Left hindlimb (tissue), 1 donor: ENCODE data around the gene GPA33.

Experiments used
- DNase-seq: peaks from one replicate; pipeline ENCODE4 v3.0.0-alpha.2; 2018

Gene GPA33

DNA sequence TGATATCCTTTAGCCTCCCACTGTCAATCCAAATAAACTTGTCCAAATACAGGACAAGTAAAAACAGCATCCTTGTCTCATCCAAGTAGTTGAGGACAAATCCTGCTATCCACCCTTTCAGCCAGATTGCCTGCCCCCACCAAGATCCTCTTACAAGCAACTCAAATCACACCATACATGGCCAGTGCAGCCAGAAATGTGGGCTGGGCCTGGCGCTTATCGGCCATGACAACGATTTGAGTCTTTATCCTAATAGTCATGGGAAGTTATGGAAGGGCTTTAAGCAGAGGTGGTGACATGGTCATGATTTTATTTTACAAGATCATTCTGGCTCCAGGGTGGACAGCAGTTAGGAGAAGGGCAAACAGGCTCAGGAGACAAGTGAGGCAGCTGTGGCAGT lies 6.3 kb downstream of the GPA33 start:
- DNase-seq, result no peak

DNA sequence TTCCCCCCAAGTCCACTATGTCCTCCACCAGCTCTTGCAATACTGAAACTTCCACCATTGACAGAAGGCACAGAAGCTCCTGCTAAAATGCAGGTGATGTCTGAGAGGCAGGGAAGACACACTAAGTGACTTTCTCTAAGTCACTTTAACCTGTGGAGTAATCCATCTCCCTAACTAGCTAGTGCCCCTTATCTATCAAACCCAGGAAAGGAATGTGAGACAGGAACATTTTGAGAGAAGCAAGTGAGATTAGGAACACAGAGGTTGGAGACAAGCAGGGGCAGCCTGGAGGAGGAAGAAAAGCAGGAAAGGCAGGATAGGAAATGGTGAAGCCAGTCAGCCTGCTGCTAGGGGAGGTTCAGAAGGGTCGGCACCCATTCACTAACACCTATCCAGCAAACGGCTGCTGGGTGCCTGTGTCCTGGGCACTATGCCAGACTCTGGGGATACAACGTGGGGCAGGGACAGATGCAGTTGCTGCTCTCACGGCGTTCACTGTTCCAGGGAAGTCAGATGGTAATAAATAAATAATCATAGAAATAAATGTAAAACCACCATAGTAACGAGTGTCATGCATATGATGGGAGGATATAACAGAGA lies 7.0 kb downstream of the GPA33 start:
- DNase-seq, result no peak

DNA sequence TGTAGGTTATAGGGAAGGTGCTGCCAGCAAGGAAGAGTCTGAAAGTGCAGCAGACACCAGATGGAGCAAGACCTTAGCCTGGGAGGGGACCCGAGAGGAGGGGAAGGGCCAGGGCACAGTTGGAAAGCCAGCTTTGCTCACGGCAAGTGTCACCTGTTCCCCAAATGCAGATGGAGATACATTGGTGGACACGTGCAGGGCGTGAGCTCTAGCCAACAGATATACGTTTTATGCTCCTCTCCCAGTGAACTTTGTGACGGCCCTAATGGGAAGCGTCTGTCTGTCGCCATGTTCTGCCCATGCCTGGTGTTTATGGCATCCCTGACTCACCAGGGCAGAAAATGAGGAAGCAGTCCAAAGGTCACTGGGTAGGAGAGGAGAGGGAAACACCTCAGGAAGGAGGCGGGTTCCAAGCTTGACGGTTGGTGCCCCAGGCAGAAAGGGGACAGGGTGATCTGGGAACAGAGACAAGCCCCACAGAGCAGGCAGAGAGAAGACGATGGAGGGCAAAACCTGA lies 7.6 kb downstream of the GPA33 start:
- DNase-seq, result no peak

DNA sequence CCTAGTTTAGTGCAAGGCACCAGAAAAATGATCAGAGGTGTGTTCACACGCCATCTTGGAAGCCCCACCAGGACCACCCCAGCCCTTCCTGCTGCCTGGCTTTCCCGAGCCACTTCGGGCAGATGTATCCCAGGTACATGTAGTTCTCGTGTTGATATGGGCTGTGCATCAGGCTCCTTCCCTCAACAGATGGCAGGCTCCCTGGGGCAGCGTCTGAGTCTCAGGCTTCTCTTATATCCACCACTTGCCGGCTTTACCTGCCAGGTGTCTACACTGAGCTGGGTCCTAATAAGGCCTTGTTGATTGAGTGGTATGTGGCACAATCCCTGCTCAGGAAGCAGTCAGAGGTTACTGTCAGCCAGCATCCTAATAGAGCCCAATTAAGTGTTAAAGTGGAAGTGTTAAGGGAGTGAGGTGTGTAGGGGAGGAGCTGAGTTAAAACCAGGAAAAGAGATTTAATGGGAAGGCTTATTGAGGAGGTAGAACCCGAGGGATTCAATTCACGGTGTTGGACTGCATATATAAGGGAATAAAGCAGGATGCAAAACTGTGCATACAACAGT lies 8.5 kb downstream of the GPA33 start:
- DNase-seq, result no peak

DNA sequence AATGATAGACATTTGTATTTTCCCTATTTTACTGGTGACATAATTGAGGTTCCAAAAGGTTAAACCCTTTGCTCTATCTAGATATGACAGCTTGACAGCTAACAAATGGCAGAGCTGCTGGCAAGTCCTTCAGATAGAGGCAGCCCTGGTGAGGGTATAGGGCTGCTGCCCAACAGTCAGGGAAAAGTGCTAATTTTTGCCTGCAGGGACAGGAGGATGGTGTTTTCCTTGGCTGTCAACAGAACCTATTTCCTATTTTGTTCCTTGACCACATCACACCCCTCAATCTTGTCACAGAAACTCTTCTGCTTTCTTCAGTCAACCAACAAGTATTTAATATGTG lies 12.3 kb downstream of the GPA33 start:
- DNase-seq, result no peak

DNA sequence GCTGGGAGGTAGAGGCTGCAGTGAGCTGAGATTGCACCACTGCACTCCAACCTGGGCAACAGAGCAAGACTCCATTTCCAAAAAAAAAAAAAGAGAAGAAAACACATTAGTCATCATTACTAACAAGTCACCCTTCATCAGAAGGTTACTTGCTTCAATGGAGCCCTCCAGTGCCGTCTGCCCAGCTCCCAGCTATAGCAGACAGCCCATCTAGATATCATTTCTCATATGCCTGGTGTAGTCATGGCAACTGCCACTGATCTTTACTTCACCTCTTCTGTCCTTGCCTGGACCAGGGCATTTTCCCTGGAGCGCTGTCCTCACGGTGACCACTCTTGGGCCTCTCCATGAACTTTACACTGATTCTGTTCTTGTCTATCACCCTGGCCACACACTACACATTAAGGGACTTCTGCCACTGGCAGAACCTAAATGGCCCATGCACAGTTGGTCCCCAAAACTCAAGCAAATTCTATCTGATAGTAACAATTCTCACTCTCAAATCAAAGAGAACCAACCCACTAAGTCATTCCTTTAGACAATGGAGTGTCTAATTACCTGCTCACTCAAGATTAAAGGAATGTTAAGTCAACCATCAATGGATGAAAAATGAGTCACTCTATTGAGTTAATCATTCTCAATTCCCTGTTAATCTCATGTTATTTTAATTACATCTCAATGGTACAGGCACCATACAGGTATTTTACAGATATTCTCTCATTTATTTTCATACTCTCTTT lies 12.9 kb downstream of the GPA33 start:
- no peak for DNase-seq

DNA sequence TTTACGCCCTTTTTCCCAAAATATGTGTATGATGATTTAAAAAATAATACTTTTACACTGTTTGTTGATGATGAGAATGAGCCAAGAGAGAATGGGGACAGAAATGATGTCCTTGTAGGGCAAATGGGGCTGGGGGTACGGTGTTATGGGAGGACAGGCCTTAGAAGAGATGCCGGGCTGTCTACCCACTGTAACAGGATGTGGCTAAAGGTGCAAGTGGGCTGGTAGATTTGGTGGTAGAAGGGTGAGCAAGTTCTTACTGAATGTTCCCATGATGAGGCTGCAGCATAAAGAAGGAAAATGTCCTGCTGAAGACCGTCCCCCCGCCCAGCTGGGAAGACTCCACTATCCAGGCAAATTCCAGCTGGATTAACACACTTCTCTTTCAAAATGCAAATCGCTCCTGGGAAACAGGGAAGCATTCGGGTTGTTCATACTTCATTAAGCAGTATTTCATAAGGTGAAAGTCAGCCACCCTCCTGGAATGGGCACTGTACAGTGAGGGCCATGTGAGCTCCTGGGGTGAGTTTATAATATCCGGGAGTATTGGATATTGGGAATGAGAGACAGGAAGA lies 14.0 kb downstream of the GPA33 start:
- no peak for DNase-seq

DNA sequence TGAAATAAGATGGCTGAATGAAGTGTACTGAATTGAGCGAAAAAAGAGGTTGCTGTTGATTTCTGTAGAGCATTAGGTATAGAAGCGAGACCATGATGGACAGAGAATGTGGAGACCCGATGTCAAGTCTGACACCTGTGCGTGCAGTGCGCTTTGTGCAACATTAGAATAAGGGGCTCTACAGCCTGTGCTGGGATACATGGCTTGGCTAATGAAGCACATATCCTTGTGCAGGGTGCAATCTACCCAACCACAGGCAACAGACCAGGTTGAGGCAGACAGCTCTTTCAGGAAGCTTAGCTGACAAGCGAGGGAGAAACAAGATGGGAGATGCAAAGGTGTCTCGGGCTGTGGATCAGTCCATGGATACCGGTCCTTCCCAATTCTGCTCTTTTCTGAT lies 18.9 kb downstream of the GPA33 start:
- no peak for DNase-seq

DNA sequence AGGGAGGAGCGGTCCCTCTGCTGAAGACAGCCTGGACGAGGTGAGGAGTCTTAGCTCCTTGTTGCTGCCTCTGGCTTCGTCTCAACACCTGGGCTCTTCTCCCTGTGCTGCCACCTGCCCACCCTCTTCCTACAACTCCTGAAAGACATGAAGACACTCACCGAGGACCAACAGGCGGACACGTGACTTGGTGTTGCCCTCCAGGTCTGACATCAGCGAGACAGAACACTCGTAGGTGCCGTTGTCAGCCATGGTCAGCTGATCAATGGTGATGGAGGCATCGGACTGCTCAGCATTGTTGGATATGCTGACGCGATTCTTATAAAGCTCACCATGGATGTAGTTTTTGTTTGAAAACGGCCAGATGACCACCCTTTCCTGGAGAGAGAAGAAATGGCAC lies 21.4 kb downstream of the GPA33 start:
- no peak for DNase-seq

DNA sequence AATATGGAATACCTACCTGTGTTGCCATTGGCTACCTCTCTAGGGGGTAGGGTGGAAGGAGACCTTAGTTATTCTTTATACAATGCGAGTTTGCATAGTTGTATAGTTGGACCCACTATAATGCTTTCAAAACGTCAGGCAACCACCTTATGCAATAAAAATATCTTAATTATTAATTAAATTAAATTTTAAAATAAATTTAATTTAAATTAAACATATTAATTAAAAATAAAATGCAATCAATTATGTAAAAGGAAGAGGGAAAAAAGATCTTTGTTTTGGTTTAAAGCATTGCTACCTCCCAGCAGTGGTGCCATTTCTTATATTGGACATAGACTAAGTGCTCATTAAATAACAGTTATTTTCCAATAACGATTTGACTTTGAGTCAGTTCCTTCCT lies 22.3 kb downstream of the GPA33 start:
- no peak for DNase-seq

DNA sequence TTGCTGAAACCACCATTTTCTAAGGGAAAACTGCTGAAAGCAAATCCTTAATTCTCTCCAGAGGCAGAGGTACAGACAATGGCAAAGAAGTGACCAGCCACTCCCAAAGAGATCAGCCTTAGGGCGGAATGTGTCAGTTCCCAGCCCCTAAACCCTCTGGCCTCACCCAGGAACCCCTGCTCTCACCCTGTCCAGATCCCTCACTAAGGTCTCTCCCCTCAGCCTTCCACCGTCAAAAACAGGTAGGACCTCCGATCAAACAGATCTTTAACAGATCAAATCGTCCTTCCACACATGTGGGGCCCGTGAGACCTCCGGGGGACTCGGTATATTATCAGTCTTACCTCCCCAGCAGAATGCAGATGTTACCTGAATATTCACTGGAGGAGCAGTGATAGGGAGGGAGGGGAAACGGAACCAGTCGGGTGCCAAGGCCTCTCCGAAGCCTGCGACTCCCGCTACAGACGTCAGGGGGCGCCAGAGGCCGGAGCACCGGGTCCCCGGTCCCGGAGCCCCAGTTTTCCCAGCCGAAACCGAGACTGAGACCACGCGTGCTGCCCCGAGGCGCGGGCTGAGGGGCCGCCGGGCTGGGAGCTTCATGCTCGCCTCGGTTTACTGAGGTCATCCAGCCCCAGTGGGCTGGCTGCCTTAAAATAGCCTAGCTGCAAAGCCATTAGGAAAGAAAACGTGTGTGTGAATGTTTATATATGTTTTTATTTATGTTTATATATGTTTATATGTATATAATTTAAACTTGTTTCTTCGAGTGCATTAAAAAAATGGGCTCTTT lies 23.6 kb downstream of the GPA33 start:
- DNase-seq, result peak; percentile 77

DNA sequence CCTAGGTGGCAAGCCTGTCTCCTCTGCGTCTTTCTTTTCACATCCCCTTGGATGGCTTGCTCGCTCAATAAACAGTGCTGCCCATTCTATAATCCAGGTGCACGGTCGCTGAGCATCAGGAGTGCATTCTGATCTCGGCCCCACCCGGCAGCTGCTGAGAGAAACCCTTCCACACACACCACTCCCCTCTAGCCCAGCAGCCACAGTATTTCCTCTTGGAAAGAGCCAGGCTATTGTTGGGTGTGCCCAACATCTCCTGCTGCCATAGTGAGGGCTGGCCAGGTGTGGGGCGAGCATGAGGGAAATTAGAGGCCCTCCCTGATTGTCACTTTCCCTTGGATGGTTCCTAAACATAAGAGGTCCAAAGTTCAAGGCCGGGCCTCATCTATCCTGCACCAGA lies 24.7 kb downstream of the GPA33 start:
- DNase-seq, result no peak

DNA sequence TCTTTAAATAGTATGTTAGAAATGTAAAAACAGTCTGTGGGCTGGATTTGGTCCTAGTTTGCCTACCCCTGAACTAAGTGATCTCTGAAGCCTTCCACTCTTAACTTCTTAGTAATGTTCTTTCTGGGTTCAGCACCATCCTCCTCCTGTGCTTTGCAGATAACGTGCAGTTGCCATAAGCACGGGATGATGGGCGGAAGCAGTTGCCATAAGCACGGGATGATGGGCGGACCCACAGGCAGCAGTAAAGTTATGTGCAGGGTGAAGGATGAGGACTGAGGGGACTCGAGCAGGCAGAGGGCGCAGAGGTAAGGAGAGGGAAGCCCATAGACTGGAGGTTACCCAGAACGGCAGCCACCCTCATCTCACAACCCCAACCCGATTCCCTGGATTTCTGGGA lies 25.6 kb downstream of the GPA33 start:
- no peak for DNase-seq

DNA sequence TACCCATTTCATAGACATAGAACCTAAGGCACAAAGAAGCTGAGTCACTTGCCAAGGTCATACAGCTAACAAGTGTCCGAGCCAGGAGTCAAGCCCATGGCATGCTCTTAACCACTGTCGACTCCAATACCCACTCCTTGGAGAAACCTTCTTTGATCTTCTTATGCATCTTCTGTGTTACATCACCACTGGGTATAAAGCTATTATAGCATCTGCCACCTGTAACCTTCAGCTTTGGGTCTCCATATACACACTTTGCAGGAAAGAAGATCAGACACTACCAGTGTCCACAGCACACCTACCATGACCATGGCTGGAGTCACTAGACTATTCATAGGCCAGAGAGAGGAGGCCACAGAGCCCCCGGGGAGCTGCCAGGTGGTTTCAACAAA lies 29.1 kb downstream of the GPA33 start:
- DNase-seq, result no peak

DNA sequence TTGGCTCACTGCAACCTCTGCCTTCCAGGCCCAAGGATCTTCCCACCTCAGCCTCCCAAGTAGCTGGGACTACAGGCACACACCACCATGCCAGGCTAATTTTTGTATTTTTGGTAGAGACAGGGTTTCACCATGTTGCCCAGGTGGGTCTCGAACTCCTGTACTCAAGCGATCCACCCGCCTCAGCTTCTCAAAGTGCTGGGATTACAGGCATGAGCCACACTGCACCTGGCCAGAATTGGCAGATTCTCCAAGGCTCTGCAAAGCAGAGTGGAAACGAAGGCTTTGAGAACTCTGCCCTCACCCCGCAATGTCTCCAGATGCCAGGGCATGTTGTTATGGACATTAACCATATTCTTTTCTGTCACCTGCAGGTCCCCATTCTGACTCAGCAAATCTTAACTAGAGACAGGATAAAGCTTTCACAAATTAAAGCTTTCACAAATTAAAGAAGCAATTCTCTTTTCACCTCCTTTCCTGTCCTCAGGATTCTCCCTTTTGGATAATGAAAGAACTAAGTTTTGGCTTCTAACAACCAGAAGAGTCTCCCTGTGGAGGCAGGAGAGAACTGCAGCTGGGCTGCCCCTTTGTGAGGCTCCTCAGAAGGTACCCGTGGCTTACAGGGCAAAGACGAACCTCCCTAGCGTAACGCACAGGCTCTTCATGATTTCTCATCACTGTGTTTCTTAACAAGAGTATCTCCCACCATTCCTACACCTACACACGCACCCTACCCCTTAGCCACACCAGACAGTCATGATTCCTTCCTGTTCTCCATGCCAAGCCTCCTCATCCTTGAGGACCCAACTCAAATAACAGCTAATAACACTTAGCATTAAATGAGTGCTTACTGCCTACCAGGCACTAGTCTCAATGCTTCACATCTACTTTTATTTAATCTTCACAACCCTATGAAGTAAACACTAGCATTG lies 29.8 kb downstream of the GPA33 start:
- DNase-seq, result no peak

DNA sequence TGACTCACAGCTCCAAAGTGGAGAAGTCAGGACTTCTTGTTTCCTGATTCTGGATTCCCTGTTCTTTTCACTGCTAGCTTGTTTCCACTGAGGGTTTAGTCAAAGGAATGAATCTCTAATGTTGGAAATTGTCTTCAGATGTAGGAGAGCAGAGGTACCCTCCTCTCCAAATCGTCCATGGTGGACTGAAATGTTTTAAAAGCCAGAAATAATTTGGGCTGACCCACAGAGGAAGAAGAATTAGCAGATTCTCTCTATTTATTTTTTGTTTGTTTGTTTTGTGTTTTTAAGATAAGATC lies 30.4 kb downstream of the GPA33 start:
- no peak for DNase-seq

DNA sequence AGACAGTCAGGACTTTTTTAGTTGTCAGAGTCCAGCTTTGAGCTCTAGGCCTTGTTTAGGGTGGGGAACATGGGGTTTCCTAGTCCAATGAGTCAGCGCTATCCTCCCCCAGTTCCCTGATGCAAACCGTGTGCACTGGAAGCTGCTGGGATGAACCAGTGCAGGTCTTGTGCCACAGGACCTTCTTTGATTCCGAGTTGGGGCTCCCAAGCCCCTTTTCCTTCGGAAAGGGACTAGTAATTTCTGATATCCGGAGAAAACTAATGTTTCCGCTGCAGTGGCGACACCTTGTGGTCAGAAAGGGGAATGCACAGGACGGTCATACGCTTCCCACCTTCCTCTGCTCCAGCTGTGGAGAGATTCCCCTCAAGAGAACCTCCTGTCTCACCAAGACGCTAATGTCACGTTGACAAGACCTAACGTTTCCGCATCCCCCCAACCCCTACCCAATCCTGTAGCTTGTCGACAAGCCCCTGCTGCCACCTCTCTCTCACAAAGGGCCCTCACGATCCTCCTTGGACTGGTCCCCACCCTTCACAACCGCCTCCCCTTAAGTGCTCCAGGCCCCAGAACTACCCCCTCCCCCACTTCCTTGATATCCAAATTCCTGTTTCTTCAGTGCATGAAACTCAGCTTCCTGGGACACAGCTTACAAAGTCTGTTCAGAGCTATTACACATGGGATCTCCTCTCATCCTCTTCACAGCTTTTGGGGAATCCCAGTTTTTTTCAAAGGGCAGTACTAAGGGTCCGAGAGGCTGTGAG lies 30.9 kb downstream of the GPA33 start:
- DNase-seq, result peak; percentile 73

DNA sequence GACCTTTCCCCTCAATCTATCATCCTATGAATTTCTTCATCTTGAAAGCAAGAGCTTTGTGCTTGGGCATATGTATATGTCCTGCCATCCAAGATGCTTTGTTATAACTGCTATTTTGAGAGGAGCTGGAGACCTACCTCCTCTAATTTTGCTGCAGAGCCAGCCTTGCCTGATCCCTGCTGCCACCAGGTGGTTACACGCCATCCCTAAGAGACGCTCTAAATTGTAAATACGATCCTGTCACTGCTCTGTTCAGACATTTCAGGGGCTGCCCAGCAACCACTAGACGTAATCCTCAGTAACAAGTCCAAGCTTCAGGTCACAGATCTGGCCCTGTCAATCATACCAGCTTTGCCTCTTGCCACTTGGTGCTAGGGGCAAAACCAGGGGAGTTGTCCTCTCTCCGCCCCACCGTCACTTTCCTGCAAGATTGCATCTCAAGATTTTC lies 32.9 kb downstream of the GPA33 start:
- DNase-seq, result peak; percentile 53

DNA sequence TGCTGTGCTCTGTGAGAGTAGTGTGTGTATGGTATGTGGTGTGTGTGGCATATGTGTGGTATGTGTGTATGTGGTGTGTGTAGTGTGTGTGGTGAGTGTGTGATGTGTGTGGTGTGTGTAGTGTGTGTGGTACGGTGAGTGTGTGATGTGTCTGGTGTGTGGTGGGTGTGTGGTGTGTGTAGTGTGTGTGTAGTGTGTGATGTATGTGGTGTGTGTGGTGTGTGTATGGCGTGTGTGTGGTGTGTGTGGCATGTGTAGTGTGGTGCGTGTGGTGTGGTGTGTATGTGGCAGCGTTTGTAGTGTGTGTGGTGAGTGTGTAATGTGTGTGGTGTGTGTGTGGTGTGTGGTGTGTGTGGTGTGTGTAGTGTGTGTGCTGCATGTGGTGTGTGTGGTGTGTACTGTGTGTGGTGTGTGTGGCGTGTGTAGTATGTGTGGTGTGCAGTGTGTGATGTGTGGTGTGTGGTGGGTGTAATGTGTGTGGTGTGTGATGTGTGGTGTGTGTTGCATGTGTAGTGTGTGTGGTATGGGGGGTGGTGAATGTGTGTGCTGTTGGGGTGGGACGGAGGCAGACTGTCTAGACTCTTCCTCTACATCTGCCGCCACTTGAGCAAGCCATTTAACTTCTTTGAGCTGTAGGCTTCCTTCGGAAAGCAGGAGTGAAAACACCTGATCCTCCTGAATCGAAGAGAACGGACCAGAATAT lies 33.5 kb downstream of the GPA33 start:
- DNase-seq, result no peak

DNA sequence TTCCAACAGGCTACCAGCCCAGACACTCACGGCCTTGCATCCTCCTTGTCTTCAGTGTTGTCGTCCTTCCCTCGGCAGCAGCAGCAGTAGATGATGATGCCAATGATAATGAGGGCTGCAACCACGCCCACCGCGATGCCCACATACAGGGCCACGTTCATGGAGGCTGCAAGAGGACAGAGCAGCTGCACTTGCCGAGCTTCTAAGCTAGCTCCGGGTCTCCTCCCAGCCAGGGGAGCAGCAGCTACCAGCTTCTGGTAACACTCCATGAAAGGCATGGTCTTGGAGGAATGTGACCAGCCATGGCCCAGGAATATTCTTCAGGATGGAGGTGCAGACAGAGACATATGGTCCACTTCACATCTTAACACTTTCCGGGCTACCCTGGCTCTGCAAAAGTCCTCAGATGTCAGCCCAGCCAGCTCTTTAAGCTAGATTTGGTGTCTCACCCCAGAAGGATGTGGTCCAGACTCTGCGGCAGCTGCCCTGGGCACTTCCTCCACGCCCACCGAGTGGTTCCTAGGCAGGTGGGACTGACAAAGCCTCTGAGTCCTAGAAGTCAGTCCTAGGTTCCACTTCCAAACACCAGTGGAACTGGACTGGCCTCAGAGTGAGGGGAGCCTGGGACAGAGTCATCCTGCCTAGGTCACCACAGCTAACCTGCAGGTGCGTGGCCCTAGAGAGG lies 35.1 kb downstream of the GPA33 start:
- no peak for DNase-seq
